ENCODE results near the gene KLK13. TPM values are rescaled to one million over a fixed set of nuclear protein-coding genes. Genes with fewer than 3 reads are reported as not detected.

Gene KLK13
- total and polyA plus RNA-seq, 2 of the 13 experiments (the other 11 are each of a cell fraction or from before 2014, with no cell fraction given): 0.09 TPM; not detected in 1

GRCh38 chr19:51090471-51090870, 25.6 kb upstream of the KLK13 start (continued):
- TF ChIP-seq EP300 (IDR thresholded peaks at IDR 0.05; ENCODE audit: low read depth in 2 of 2, low read length in 2 of 2): no peak
- no peak for TF ChIP-seq EP300 (CRISPR knock-in tag; IDR thresholded peaks at IDR 0.05; ENCODE audit: borderline replicate concordance)
- no peak for TF ChIP-seq NCOA2 (CRISPR knock-in tag; IDR thresholded peaks at IDR 0.05)

GRCh38 chr19:51089786-51090185, 24.9 kb upstream of the KLK13 start:
- no peaks in the 10 kb centered on the region for H3K79me2 ChIP-seq (ENCODE audit: insufficient read depth, low read length)
- no peak overlapping the region for H3K27ac ChIP-seq (ENCODE audit: extremely low read length, insufficient read depth, low read length)
- H3K4me3 ChIP-seq (replicated peaks in 1 of 3; ENCODE audit: insufficient read depth in 1 of 3, low read depth in 2 of 3, low read length in 3 of 3): no peak overlapping the region
- no peaks in the 10 kb centered on the region for H3K36me3 ChIP-seq (replicated peaks in 1 of 2; ENCODE audit: control insufficient read depth in 1 of 2, insufficient read depth in 2 of 2, low read length in 2 of 2)
- H3K27me3 ChIP-seq (ENCODE audit: control insufficient read depth in 1 of 2, insufficient read depth in 2 of 2, low read length in 2 of 2): peaks cover 1 to 4% of the 10 kb centered on the region in 2 experiments; a peak in 3 of 5 replicates
- intact Hi-C loops (cut with micrococcal nuclease; ENCODE audit: unreplicated experiment): no loop called here
- no peak overlapping the region for H2AFZ ChIP-seq (ENCODE audit: low read length)
- H3K4me2 ChIP-seq (ENCODE audit: low read depth, low read length): no peak overlapping the region
- ChIA-PET POLR2A (no interaction called here), CTCF (ENCODE audit: low intra/inter-chr PET ratio, low total read pairs) (no interaction called here)
- no peak for TF ChIP-seq ZNF143 (CRISPR knock-in tag; IDR thresholded peaks at IDR 0.05)
- no peak for TF ChIP-seq ZNF549 (CRISPR knock-in tag; IDR thresholded peaks at IDR 0.05)
- no peak for TF ChIP-seq ZNF782 (CRISPR knock-in tag; IDR thresholded peaks at IDR 0.05; ENCODE audit: borderline replicate concordance)
- peaks cover 17% of the 10 kb centered on the region for H3K4me1 ChIP-seq (ENCODE audit: insufficient read depth, low read length)
- no peak for FAIRE-seq
- no peak for ATAC-seq
- no TSS peak for BruUV-seq (replicated peaks)
- DNase-seq (ENCODE audit: low spot score): no peak
- no peaks in the 10 kb centered on the region for H4K20me1 ChIP-seq (ENCODE audit: insufficient read depth, low read length)
- H3K9ac ChIP-seq (ENCODE audit: insufficient read depth, low read depth, low read length): no peak overlapping the region
- in situ Hi-C loops (cut with HindIII; ENCODE audit: extremely low pct_ligation_motif_present, low pct_unique_long_range_greater_than_20kb): loop anchor here (5.0 to 25.0 kb wide), 2 partner anchors 72 to 152 kb away; partner anchors contain the start of gene KLK10
- WGBS (ENCODE audit: low lambda C conversion rate): 71% methylated on average over 17 of the region's 17 CpGs
- no peaks in the 10 kb centered on the region for H3K9me3 ChIP-seq (ENCODE audit: low read length)

GRCh38 chr19:51086153-51086850, 21.4 kb upstream of the KLK13 start:
- 19% methylated on average over 9 of the region's 18 CpGs for WGBS (ENCODE audit: low lambda C conversion rate)
- no peak for ATAC-seq
- Histone ChIP-seq H3K4me2 (ENCODE audit: low read depth, low read length) (no peak overlapping the region), H3K4me3 (replicated peaks in 1 of 3; ENCODE audit: insufficient read depth in 1 of 3, low read depth in 2 of 3, low read length in 3 of 3) (no peak overlapping the region), H3K27ac (ENCODE audit: extremely low read length, insufficient read depth, low read length) (no peak overlapping the region), H2AFZ (ENCODE audit: low read length) (no peak overlapping the region), H3K9ac (ENCODE audit: insufficient read depth, low read depth, low read length) (no peak overlapping the region), H3K36me3 (replicated peaks in 1 of 2; ENCODE audit: control insufficient read depth in 1 of 2, insufficient read depth in 2 of 2, low read length in 2 of 2) (no peaks in the 10 kb centered on the region), H3K9me3 (ENCODE audit: low read length) (no peaks in the 10 kb centered on the region), H4K20me1 (ENCODE audit: insufficient read depth, low read length) (no peaks in the 10 kb centered on the region), H3K79me2 (ENCODE audit: insufficient read depth, low read length) (no peaks in the 10 kb centered on the region), H3K27me3 (ENCODE audit: control insufficient read depth in 1 of 2, insufficient read depth in 2 of 2, low read length in 2 of 2) (peaks cover 3 to 30% of the 10 kb centered on the region in 2 experiments; a peak in 4 of 5 replicates), H3K4me1 (ENCODE audit: insufficient read depth, low read length) (no peaks in the 10 kb centered on the region)
- no peak for DNase-seq (ENCODE audit: low spot score)
- FAIRE-seq: no peak
- CTCF ChIA-PET (ENCODE audit: low intra/inter-chr PET ratio, low total read pairs): no interaction called here
- in situ Hi-C loops (cut with HindIII; ENCODE audit: extremely low pct_ligation_motif_present, low pct_unique_long_range_greater_than_20kb) (loop anchor here (25.0 kb wide), 1 partner anchor 149 kb away; no protein-coding TSS in a partner anchor), intact Hi-C loops (cut with micrococcal nuclease; ENCODE audit: unreplicated experiment) (no loop called here)
- no TSS peak for BruUV-seq (replicated peaks)
- POLR2A ChIA-PET: no interaction called here
- TF ChIP-seq MYC (CRISPR knock-in tag; IDR thresholded peaks at IDR 0.05; ENCODE audit: borderline replicate concordance) (no peak), ZNF530 (CRISPR knock-in tag; IDR thresholded peaks at IDR 0.05; ENCODE audit: low read depth) (no peak), ZBTB21 (CRISPR knock-in tag; IDR thresholded peaks at IDR 0.05) (no peak), CEBPZ (IDR thresholded peaks at IDR 0.05; ENCODE audit: low read length) (no peak), TRAFD1 (CRISPR knock-in tag; IDR thresholded peaks at IDR 0.05; ENCODE audit: borderline replicate concordance) (no peak), POLR2AphosphoS5 (IDR thresholded peaks at IDR 0.05; ENCODE audit: low read depth, low read length) (no peak)
